Large intestine (tissue), 3 donors: Measurements from ENCODE around the gene TBRG4. TPM values are rescaled to one million over a fixed set of nuclear protein-coding genes. Genes with fewer than 3 reads are reported as not detected.

Source experiments
- DNase-seq, 2 donors: peaks; one replicate each; pipeline versions ENCODE4 v3.0.0 to v3.0.0-alpha.2; 2013
- H3K27ac ChIP-seq: one replicate; pipeline ENCODE4 v1.5.1; 2013; ENCODE audit warnings: low read length
- H3K27me3 ChIP-seq: 2 replicates; pipeline ENCODE4 v1.6.1; 2013; ENCODE audit warnings: low read length; ENCODE audit not compliant: control insufficient read depth, insufficient read depth
- H3K36me3 ChIP-seq: 2 replicates; pipeline ENCODE4 v1.6.1; 2013; ENCODE audit warnings: low read length; ENCODE audit not compliant: control insufficient read depth, insufficient read depth
- H3K4me1 ChIP-seq: one replicate; pipeline ENCODE4 v1.6.1; 2013; ENCODE audit warnings: low read length; ENCODE audit not compliant: control insufficient read depth, insufficient read depth
- H3K4me3 ChIP-seq: one replicate; pipeline ENCODE4 v1.5.1; 2013; ENCODE audit warnings: low read length
- H3K9me3 ChIP-seq: one replicate; pipeline ENCODE4 v1.6.1; 2013; ENCODE audit warnings: mild to moderate bottlenecking, low read depth, low read length, moderate library complexity; ENCODE audit not compliant: control insufficient read depth
- WGBS: methylation state at CpG from one replicate; pipeline ENCODE4 v1.1.5; 2013; ENCODE audit warnings: low lambda C conversion rate; ENCODE audit not compliant: insufficient coverage; 5-methylcytosine and 5-hydroxymethylcytosine counted together
- polyA plus RNA-seq: library from polyadenylated mRNA; unstranded; fragments of 120-200 nt; gene quantifications from one replicate; pipeline ENCODE4 v1.2.1, GENCODE V29; 2013

TBRG4 gene
- polyA plus RNA-seq, 1 donor = 67.4 TPM

DNA sequence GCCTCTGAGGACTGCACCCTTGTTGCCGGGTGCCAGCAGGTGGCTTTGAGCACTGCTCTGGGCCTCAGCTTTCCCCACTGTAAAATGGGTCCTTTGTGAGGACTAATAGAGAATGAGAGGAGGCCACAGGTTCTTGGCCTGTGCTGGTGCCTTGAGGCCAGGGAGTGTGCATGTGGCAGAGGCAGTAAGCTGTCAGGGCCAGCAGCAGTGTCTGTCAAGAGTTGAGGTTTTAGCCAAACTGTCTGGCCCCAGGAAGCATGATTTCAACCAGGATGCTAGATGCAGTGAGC lies 36.2 kb downstream of the TBRG4 start:
- H3K36me3 ChIP-seq = peaks cover 57% of the 10 kb centered on the region
- no peak overlapping the region for H3K27ac ChIP-seq
- no peak for DNase-seq
- WGBS = no CpG with 5 or more reads among the region's 1 CpG
- H3K4me1 ChIP-seq = no peaks in the 10 kb centered on the region
- no peaks in the 10 kb centered on the region for H3K9me3 ChIP-seq
- no peaks in the 10 kb centered on the region for H3K27me3 ChIP-seq
- H3K4me3 ChIP-seq = no peak overlapping the region

DNA sequence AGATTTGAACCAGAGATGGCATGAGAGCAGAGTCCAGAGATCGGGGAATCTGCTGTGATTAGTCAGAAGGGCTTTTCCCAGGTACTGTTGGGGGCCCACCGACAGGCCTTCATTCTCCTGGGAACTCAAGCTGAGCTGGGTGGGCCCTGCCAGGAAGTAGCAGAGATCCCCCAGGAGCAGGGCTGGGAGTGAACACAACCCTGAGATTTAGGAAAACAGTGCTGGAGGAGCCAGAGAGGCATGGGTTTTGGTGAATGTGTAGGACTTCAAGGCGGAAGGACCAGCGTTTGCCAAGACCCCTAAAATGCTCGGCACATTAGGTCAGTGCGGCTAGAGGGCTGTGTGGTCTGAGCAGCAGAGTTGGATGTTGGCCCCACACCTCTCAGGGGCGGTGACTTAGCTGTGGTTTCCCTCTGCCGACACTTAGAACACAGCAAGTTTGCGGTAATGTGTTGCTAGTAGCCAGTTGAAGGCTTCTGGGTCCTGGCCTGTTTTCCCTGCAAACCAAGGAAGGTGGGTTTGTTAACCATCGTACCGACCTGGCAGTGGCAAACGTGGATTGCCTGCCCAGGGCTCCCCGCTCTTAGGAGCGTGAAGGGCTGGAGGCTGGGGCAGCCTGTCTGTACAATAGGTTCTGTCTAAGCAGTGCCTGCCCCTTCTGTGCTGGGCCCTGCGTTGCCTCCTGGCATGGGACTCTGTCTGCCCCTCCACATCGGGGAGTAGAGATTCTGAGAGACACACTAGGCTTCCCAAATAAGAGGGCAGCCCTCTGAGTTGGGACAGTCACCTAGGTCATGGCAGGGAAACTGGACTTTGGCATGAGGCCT lies 36.8 kb downstream of the TBRG4 start:
- H3K4me3 ChIP-seq = no peak overlapping the region
- no peak overlapping the region for H3K27ac ChIP-seq
- no peaks in the 10 kb centered on the region for H3K27me3 ChIP-seq
- no peaks in the 10 kb centered on the region for H3K4me1 ChIP-seq
- H3K36me3 ChIP-seq = peaks cover 63% of the 10 kb centered on the region
- no CpG with 5 or more reads among the region's 16 CpGs for WGBS
- no peaks in the 10 kb centered on the region for H3K9me3 ChIP-seq
- no peak for DNase-seq

DNA sequence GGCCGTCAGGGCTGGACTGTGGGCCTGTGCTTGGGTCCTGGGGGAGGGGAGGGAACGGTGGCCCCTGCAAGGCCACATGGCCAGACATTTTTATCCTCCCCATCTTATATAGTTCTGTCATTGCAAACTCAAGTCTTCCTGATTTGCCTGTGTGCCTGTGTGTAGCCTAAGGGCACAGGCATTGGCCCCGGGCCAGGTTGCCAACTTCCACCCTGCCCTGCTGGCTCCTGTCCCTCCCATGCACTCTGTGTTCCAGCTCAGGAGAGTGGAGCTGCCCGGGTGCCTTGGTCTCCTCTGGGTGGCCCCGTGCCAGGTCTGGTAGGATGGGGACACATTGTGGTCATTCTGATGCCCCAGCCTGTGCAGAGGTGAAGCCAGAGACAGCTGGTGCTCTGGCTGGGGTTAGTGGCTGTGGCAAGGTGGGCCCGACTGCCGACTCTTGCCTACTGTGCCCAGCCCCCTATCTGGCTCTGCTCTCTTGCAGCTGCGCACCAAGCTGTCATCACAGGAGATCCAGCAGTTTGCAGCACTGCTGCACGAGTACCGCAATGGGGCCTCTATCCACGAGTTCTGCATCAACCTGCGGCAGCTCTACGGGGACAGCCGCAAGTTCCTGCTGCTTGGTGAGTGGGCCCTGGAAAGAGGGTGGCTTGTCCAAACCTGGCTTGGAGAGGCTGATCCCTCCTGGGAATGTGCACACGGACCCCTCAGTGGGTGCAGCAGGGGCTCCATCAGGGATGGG lies 37.5 kb downstream of the TBRG4 start:
- H3K4me1 ChIP-seq = no peaks in the 10 kb centered on the region
- no CpG with 5 or more reads among the region's 15 CpGs for WGBS
- no peak for DNase-seq
- no peak overlapping the region for H3K27ac ChIP-seq
- H3K27me3 ChIP-seq = no peaks in the 10 kb centered on the region
- H3K36me3 ChIP-seq = peaks cover 70% of the 10 kb centered on the region
- no peaks in the 10 kb centered on the region for H3K9me3 ChIP-seq
- no peak overlapping the region for H3K4me3 ChIP-seq

DNA sequence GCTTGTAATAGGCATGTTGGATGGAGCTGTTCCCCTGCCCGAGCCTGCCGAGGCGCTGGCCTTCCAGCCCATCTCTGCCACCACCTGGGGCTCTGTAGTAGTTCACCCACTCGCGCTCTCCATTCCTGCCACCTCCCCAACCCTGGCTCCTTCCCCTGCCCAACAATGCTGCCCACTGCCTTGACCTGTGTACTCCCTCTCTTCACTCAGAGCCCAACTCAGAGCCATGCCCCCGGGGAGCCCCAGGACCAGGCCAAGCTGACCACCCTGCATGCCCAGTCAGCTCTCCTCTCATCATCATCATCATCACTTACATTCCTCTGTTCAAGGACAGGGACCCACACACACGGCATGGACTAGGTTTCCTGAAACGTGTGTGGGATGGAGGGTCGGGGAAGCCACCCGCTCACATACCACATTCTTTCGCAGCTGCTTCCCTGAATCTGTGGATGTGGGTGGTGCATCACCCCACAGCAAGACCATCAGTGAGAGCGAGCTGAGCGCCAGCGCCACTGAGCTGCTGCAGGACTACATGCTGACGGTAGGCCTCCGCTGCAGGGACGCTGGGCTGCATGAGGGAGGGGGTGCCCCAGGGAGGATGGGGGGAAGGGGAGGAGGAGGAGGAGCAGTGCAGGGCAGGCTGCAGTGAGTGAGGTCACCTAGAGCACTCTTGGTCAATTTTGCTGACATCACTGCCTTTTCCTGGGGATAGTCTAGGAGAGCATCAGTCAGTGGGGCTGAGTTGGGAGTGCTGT lies 38.3 kb downstream of the TBRG4 start:
- Histone ChIP-seq H3K9me3 (no peaks in the 10 kb centered on the region), H3K4me3 (no peak overlapping the region), H3K27ac (no peak overlapping the region), H3K4me1 (no peaks in the 10 kb centered on the region), H3K36me3 (peaks cover 77% of the 10 kb centered on the region), H3K27me3 (no peaks in the 10 kb centered on the region)
- no peak for DNase-seq
- no CpG with 5 or more reads among the region's 17 CpGs for WGBS

DNA sequence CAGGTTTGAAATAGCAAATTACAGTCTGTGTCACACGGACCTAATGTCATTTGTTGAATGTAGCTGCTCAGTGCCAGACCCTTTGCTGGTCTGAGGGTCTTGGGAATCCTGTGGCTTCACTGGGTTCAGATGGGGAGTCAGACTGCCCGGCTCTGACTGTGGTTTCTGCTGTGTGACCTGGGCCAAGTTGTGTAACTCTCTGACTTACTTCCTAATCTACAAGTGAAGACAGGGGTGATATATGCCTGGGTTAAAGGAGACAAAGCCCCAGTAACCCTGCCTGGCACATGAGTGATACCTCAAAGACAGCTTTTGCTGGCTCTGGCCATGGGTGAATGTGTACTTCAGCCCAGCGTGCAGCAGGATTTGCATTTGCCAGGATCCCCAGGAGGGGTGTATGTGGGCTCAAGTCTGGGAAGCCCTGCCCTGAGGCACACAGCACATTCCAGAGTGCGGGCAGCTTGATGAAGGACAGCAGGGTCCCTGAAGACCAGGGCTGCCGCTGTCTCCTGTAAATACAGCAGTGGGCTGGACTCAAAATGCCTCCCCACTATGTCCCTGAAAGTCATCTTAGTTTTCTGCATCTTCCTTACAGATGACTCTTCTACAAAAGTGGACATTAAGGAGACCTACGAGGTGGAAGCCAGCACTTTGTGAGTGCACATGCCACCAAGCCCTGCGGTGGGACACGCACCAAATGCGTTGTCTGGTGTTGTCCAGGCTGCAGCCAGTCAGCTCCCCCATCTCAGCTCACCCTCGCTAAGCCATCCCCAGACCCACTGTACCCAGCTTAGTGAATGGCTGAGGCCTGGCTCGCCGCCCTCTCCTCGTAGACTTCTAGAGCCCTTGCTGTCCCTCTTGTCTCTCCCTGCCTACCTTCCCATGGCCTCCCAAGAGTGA lies 39.1 kb downstream of the TBRG4 start:
- peaks cover 86% of the 10 kb centered on the region for H3K36me3 ChIP-seq
- no peak overlapping the region for H3K27ac ChIP-seq
- no peak for DNase-seq

DNA sequence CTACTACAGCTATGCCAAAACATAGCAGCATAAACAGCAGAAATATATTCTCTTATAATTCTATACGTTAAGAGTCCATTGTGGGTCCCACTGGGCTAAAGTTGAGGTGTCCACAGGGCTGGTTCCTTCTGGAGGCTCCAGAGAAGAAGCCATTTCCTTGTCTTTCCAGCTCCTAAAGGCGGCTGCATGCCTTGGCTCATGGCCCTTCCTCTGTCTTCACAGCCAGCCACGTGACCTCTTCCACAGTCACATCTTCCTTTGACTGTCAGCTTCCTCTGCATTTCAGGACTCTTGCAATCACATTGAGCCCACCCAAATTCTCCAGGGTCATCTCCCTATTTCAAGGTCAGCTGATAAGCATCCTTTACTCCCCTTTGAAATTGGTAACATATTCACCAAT lies 40.0 kb downstream of the TBRG4 start:
- no peak for DNase-seq
- 100% methylated on average over 2 of the region's 3 CpGs for WGBS
- Histone ChIP-seq H3K4me1 (no peaks in the 10 kb centered on the region), H3K9me3 (no peaks in the 10 kb centered on the region), H3K27me3 (no peaks in the 10 kb centered on the region), H3K27ac (no peak overlapping the region), H3K36me3 (peaks cover 82% of the 10 kb centered on the region), H3K4me3 (no peak overlapping the region)

More for the DNA sequence above, 39.1 kb downstream of the TBRG4 start:
- H3K4me3 ChIP-seq = no peak overlapping the region
- WGBS = no CpG with 5 or more reads among the region's 13 CpGs
- no peaks in the 10 kb centered on the region for H3K4me1 ChIP-seq
- H3K27me3 ChIP-seq = no peaks in the 10 kb centered on the region
- H3K9me3 ChIP-seq = no peaks in the 10 kb centered on the region

DNA sequence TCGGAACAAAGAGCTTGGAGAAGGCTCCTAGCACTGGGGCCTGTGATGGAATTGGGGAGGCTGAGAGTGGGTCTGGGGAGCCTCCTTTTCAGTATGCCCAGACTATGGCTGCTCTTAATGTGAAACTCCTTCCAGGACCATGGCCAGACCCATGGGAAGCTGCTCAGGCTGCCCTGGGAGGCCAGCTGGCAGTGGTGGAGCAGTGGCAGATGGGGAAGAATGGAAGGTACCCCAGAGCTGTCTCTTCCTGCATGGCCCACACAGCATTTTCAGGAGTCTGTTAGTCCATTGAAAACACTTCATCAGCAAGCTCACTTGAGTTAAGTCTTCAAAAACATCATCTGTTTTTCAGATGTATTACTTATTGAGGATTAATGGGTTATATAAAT lies 41.2 kb downstream of the TBRG4 start:
- no CpG with 5 or more reads among the region's 1 CpG for WGBS
- Histone ChIP-seq H3K4me3 (no peak overlapping the region), H3K36me3 (peaks cover 83% of the 10 kb centered on the region), H3K9me3 (no peaks in the 10 kb centered on the region), H3K4me1 (no peaks in the 10 kb centered on the region), H3K27me3 (no peaks in the 10 kb centered on the region), H3K27ac (no peak overlapping the region)
- DNase-seq = no peak

DNA sequence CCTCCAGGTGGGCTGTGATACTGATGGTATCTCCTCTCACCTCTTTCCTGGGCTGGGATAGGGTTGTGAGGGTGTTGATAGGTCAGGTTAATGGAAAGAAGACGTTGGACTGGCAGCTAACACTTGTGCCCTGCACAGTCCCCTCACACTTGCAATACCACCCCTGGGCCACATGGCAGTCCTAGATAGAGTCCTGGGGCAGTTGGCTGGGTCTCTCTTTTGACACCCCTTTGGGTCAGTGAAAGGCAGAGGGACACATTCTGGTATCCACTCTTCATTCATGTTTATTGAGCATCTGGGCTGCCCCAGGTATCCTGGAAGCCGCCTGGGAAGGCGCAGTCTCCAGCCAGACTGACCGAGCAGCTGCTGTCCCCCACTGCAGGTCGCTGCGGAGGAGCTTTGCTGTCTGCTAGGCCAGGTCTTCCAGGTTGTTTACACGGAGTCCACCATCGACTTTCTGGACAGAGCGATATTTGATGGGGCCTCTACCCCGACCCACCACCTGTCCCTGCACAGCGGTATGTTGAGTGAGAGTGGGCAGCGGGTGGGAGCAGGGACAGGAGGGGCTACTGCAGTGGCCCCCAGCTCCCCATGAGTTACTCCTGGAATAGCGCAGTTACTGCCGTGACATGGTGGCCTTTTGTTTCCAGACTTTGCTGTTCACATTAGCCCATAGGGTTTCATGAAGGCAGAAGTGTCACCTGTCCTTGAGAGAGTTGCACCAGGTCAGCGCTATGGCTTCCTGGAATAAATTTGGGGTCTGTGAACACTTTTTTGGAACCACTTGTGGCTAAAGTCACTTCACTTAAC lies 41.8 kb downstream of the TBRG4 start:
- Histone ChIP-seq H3K27me3 (no peaks in the 10 kb centered on the region), H3K9me3 (no peaks in the 10 kb centered on the region), H3K4me3 (no peak overlapping the region), H3K27ac (no peak overlapping the region), H3K36me3 (peaks cover 83% of the 10 kb centered on the region), H3K4me1 (no peaks in the 10 kb centered on the region)
- no CpG with 5 or more reads among the region's 15 CpGs for whole genome bisulfite sequencing
- no peak for DNase-seq

DNA sequence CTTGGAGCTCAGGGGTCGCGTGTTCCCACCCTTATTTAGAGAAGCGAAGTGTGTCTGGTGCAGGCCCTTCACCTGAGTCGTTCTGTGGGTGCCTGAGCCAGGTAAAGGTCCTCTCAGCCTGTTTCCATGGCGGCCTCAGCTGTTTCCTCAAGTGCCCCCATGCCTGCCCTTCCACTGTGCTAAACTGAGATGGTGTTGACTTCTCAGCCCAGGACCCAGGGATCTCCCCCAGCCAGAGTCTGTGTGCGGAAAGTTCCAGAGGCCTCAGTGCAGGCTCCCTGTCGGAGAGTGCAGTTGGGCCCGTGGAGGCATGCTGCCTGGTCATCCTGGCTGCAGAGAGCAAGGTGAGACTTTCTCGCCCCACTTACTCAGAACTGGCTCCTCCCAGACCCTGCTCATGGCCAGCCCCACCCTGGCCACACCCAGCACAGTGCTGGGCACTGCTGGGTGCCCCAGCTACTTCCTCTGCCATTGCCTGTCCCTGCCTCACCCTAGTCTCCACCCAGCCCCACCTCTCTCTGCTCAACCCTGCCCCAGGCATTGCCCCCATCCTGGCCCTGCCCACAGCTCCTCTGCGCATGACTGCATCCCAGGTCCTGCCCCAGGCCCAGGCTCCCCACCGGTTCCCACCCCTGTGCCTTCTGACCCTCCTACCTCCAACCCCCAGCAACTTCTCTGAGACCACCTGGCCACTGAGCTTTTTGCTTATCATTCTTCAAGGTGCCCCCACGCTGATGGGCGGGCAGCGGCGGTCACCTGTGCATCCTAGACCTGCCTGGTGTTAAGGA lies 43.1 kb downstream of the TBRG4 start:
- Histone ChIP-seq H3K27me3 (no peaks in the 10 kb centered on the region), H3K36me3 (peaks cover 83% of the 10 kb centered on the region), H3K4me1 (no peaks in the 10 kb centered on the region), H3K27ac (no peak overlapping the region), H3K9me3 (no peaks in the 10 kb centered on the region), H3K4me3 (no peak overlapping the region)
- no CpG with 5 or more reads among the region's 15 CpGs for WGBS
- no peak for DNase-seq
